MM.1S (cell line): ENCODE data around the gene DNER.

Experiments
- CTCF ChIP-seq: fragments of 300-600 bp; sonication (generic); IDR thresholded peaks from 2 replicates; pipeline ENCODE4 v1.5.1; 2016; ENCODE audit warnings: antibody characterized with exemption, low read length, mixed read lengths
- EZH2 ChIP-seq: fragments of 300-600 bp; sonication (generic); optimal IDR thresholded peaks from 2 replicates; pipeline ENCODE3; 2017; ENCODE audit warnings: low read depth, mild to moderate bottlenecking, antibody characterized with exemption, low read length, mixed read lengths

GRCh38 chr2:229731363-229731762 lies 17.0 kb upstream of the DNER start:
- no peak for TF ChIP-seq CTCF
- TF ChIP-seq EZH2, result no peak
